B cell (primary cell): ENCODE data around the gene KDM5A. TPM values are rescaled to one million over a fixed set of nuclear protein-coding genes. Genes with fewer than 3 reads are reported as not detected.

ENCODE experiments used
- ATAC-seq: fragments of 200-7000 bp; cut with Tn5 transposase; one replicate; pipeline ENCODE4 v1.10.0; 2021; ENCODE audit warnings: low read depth, mild to moderate bottlenecking, moderate number of reproducible peaks, moderate library complexity
- CTCF ChIA-PET: fragments of 350-600 bp; sonication (Branson Sonifier 250); formaldehyde crosslinking; loops from one replicate; lab custom pipeline; 2021; ENCODE audit warnings: antibody characterized with exemption, inconsistent platforms; lab: Charles Lee
- POLR2A ChIA-PET: fragments of 350-600 bp; sonication (Branson Sonifier 250); formaldehyde crosslinking; loops from one replicate; lab custom pipeline; 2021; ENCODE audit warnings: antibody characterized with exemption; lab: Charles Lee
- DNase-seq: peaks from one replicate; pipeline ENCODE4 v3.0.0; 2013
- H2AFZ ChIP-seq: 2 replicates; pipeline ENCODE4 v1.6.1; 2012; ENCODE audit warnings: mild to moderate bottlenecking, low read depth, low read length; ENCODE audit not compliant: insufficient read depth, poor library complexity, severe bottlenecking
- H3K27ac ChIP-seq, 2 donors: 1 replicate in 1 of 2; 2 replicates in 1 of 2; pipeline ENCODE4 v1.5.1; 2012 to 2013; ENCODE audit warnings: low read length in 2 of 2, mild to moderate bottlenecking in 2 of 2, moderate library complexity in 1 of 2
- H3K27me3 ChIP-seq, 4 experiments: fragments of 200-600 bp in 1 of 4; sonication (generic) in 1 of 4; replicated peaks in 1 of 4; 1 replicate in 2 of 4; 2 replicates in 2 of 4; pipeline versions ENCODE4 v1.6.1 to v1.7.0; 2013 to 2016; ENCODE audit warnings: low read length in 3 of 4, mild to moderate bottlenecking in 2 of 4, mixed read lengths in 1 of 4, moderate library complexity in 1 of 4; ENCODE audit not compliant: insufficient read depth in 4 of 4, control insufficient read depth in 3 of 4; ENCODE audit errors: control extremely low read depth in 1 of 4
- H3K36me3 ChIP-seq, 2 experiments: replicated peaks in 1 of 2; 1 replicate in 1 of 2; 2 replicates in 1 of 2; pipeline versions ENCODE4 v1.6.1 to v1.7.1; 2013; ENCODE audit warnings: low read length in 1 of 2; ENCODE audit not compliant: insufficient read depth in 2 of 2, control insufficient read depth in 1 of 2; ENCODE audit errors: control extremely low read depth in 1 of 2, extremely low read depth in 1 of 2
- H3K4me1 ChIP-seq, 2 donors: fragments of 200-600 bp in 1 of 2; sonication (generic) in 1 of 2; 1 replicate in 1 of 2; 2 replicates in 1 of 2; pipeline versions ENCODE4 v1.5.1 to v1.6.1; 2013 to 2017; ENCODE audit warnings: low read length in 2 of 2; ENCODE audit not compliant: control insufficient read depth in 2 of 2, insufficient read depth in 2 of 2
- H3K4me2 ChIP-seq: replicated peaks from 2 replicates; pipeline ENCODE3; 2012; ENCODE audit warnings: mild to moderate bottlenecking, low read depth, low read length; ENCODE audit not compliant: poor library complexity, severe bottlenecking
- H3K4me3 ChIP-seq, 5 experiments: fragments of 200-600 bp in 1 of 5; sonication (generic) in 1 of 5; 1 replicate in 3 of 5; 2 replicates in 2 of 5; pipeline versions ENCODE4 v1.5.1 to v1.7.0; 2011 to 2016; ENCODE audit warnings: low read length in 4 of 5, mild to moderate bottlenecking in 4 of 5, low read depth in 2 of 5, control low read depth in 1 of 5, moderate library complexity in 1 of 5; ENCODE audit not compliant: insufficient read depth in 1 of 5; ENCODE audit errors: control extremely low read depth in 1 of 5, extremely low read depth in 1 of 5
- H3K79me2 ChIP-seq: fragments of 200-600 bp; sonication (generic); one replicate; pipeline ENCODE4 v1.6.0; 2016; ENCODE audit warnings: low read length; ENCODE audit not compliant: control insufficient read depth, insufficient read depth
- H3K9ac ChIP-seq: fragments of 200-600 bp; sonication (generic); 2 replicates; pipeline ENCODE4 v1.6.1; 2017; ENCODE audit warnings: mild to moderate bottlenecking, low read length, moderate library complexity
- H3K9me3 ChIP-seq, 3 donors: one replicate each; pipeline versions ENCODE4 v1.6.1 to v1.7.1; 2013; ENCODE audit warnings: low read length in 2 of 3; ENCODE audit not compliant: control insufficient read depth in 2 of 3, insufficient read depth in 1 of 3; ENCODE audit errors: control extremely low read depth in 1 of 3
- H4K20me1 ChIP-seq: 2 replicates; pipeline ENCODE4 v1.6.0; 2012; ENCODE audit warnings: mild to moderate bottlenecking, low read length; ENCODE audit not compliant: insufficient read depth, control insufficient read depth, poor library complexity, severe bottlenecking
- H3K27ac Mint-ChIP-seq: one replicate; pipeline ENCODE4 v1.8.0; 2021; ENCODE audit warnings: mixed read lengths
- H3K27me3 Mint-ChIP-seq: one replicate; pipeline ENCODE4 v1.8.0; 2021; ENCODE audit warnings: mixed read lengths
- H3K4me1 Mint-ChIP-seq: one replicate; pipeline ENCODE4 v1.8.0; 2021; ENCODE audit warnings: mixed read lengths
- H3K4me3 Mint-ChIP-seq: one replicate; pipeline ENCODE4 v1.8.0; 2021; ENCODE audit warnings: mixed read lengths
- H3K9me3 Mint-ChIP-seq: one replicate; pipeline ENCODE4 v1.8.0; 2022; ENCODE audit warnings: mixed read lengths; ENCODE audit not compliant: insufficient read depth
- EZH2 ChIP-seq: IDR thresholded peaks from 2 replicates; pipeline ENCODE4 v1.6.1; 2012; ENCODE audit warnings: borderline replicate concordance, low read depth, mild to moderate bottlenecking, moderate library complexity, low read length; ENCODE audit not compliant: insufficient read depth, poor library complexity, severe bottlenecking
- WGBS: methylation state at CpG from one replicate; pipeline ENCODE4 v1.1.5; 2013; ENCODE audit warnings: missing lambda C conversion rate; ENCODE audit not compliant: insufficient coverage; 5-methylcytosine and 5-hydroxymethylcytosine counted together
- intact Hi-C: fragments of 100-400 bp; cut with micrococcal nuclease; formaldehyde crosslinking; loops from one replicate; pipeline ENCODE4 v1.10.0; 2022
- polyA plus RNA-seq: library from polyadenylated mRNA; depleted of rRNA; stranded (reverse); fragments of >200 nt; gene quantifications from 2 replicates; pipeline ENCODE4 v1.2.3, GENCODE V29; 2012
- total RNA-seq, 2 donors: library from RNA; stranded (reverse); fragments of 120-200 nt in 1 of 2; gene quantifications; 1 replicate in 1 of 2; 2 replicates in 1 of 2; pipeline versions ENCODE4 v1.2.3 to v1.2.4, GENCODE V29; 2013 to 2022
- TF ChIP-seq, protein P1 (sequence below): fragments of 200-600 bp; IDR thresholded peaks from one replicate; pipeline ENCODE4 v1.8.0; 2022; ENCODE audit warnings: antibody characterized with exemption, mild to moderate bottlenecking

KDM5A gene
- total and polyA plus RNA-seq, 2 donors (not counting 1 experiment from before 2014, with no cell fraction given) = 13.0 to 171 TPM

DNA sequence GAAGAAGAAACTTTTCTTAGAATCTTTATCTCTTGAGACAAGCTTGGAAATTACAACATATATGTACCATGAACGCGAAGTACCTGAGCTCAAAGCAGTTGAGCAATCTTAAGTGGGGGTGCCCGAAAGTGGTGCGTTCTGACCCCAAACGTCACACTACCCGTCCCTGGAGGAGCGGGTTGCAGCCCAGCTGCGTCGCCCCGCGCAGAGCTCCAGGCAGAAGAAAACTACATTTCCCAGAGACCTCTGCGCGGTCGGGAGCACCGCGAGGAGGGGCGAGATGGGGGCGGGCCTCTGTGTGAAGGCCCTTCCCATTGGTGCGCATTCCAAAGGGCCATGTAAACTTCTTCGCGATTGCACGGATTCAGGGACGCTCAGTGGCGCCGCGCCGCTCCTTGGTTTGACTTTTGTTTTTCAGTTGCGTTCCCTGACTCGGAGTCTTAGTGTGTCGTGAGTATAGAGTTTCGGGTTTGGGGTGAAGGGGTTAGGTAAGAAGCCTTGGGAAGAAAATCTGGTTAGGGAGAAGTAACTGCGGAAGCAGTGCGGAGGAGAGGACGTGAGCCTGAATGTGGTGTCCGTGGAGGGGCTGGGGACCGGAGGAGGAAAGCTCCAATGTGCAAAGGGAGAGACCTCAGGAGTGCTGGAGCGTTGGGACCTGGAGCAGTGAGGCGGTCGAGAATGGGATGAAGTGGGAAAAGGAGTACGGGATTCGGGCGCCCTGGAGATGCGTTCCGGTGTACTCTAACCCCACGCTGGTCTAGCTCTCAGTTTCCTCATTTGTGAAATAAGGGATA, 12.3 kb upstream of the KDM5A start, which contains the start of gene CCDC77:
Gene CCDC77, plus strand, starts transcription at position 410 of the 794 bp plus-strand sequence. CDS start 7,740 bp downstream, outside the sequence.
- no peak within 1 kb of the TSS for H3K27ac Mint-ChIP-seq
- Histone ChIP-seq H3K9ac (peak within 1 kb of the TSS; percentile 84), H4K20me1 (no peaks in the 10 kb centered on the region), H3K4me2 (peak within 1 kb of the TSS; percentile 80), H3K79me2 (peaks cover 31% of the 10 kb centered on the region), H2AFZ (peak within 1 kb of the TSS; percentile 98), H3K27me3 (no peaks in the 10 kb centered on the region), H3K4me3 (peak within 1 kb of the TSS; percentile 76 to 89 (median 82)), H3K27ac (peak within 1 kb of the TSS; percentile 53 to 76), H3K9me3 (no peaks in the 10 kb centered on the region), H3K4me1 (peaks cover 11 to 14% of the 10 kb centered on the region in 2 donors), H3K36me3 (peaks cover 0 to 3% of the 10 kb centered on the region in 2 experiments)
- TF ChIP-seq, protein P1, sequence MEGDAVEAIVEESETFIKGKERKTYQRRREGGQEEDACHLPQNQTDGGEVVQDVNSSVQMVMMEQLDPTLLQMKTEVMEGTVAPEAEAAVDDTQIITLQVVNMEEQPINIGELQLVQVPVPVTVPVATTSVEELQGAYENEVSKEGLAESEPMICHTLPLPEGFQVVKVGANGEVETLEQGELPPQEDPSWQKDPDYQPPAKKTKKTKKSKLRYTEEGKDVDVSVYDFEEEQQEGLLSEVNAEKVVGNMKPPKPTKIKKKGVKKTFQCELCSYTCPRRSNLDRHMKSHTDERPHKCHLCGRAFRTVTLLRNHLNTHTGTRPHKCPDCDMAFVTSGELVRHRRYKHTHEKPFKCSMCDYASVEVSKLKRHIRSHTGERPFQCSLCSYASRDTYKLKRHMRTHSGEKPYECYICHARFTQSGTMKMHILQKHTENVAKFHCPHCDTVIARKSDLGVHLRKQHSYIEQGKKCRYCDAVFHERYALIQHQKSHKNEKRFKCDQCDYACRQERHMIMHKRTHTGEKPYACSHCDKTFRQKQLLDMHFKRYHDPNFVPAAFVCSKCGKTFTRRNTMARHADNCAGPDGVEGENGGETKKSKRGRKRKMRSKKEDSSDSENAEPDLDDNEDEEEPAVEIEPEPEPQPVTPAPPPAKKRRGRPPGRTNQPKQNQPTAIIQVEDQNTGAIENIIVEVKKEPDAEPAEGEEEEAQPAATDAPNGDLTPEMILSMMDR = peak; percentile 21
- TF ChIP-seq EZH2 = no peak
- CTCF ChIA-PET = interaction anchor here (3.1 kb wide), 1 partner anchor 12 kb away, joined by 26 read pairs; the partner anchor contains the start of gene KDM5A
- H3K4me1 Mint-ChIP-seq = no peaks in the 10 kb centered on the region
- no peaks in the 10 kb centered on the region for H3K9me3 Mint-ChIP-seq
- peak; percentile 97 for DNase-seq
- POLR2A ChIA-PET = interaction anchor here (0.8 to 3.2 kb wide), 3 partner anchors 12 to 548 kb away, joined by 3 to 35 read pairs (median 3); partner anchors contain the start of genes KDM5A and RAD52
- intact Hi-C loops = loop anchor here (1.0 to 5.0 kb wide), 5 partner anchors 12 to 1291 kb away; partner anchors contain the start of genes ADIPOR2, ERC1, FBXL14 and KDM5A
- peak; percentile 100 for ATAC-seq
- H3K4me3 Mint-ChIP-seq = no peak within 1 kb of the TSS
- H3K27me3 Mint-ChIP-seq = no peaks in the 10 kb centered on the region
- WGBS = under 1% methylated on average over 44 of the region's 45 CpGs
